ENCODE measurements around the gene SUMO3. TPM values are rescaled to one million over a fixed set of nuclear protein-coding genes. Genes with fewer than 3 reads are reported as not detected.
A peak's percentile ranks its signal among the peaks of the same experiment; 100 is the strongest.

Gene SUMO3
- total and polyA plus RNA-seq, 2 of the 13 experiments (the other 11 are each of a cell fraction or from before 2014, with no cell fraction given) = 51.4 to 92.4 TPM

GRCh38 chr21:44778499-44778911 is 39.4 kb downstream of the SUMO3 start (continued):
- TF ChIP-seq ARID4A (CRISPR knock-in tag; IDR thresholded peaks at IDR 0.05; ENCODE audit: borderline replicate concordance) (peak; percentile 30; the same call in 1 of the 2 replicates), RARA (CRISPR knock-in tag; IDR thresholded peaks at IDR 0.05) (peak; percentile 50; the same call in 1 of the 2 replicates), ZSCAN25 (CRISPR knock-in tag; IDR thresholded peaks at IDR 0.05) (0 out of 2 replicates have a peak, but pooled peaks have one; percentile 48), FOXK1 (CRISPR knock-in tag; IDR thresholded peaks at IDR 0.05; ENCODE audit: borderline replicate concordance, low read depth) (peak; percentile 71; the same call in 1 of the 2 replicates), ZNF670 (CRISPR knock-in tag; IDR thresholded peaks at IDR 0.05; ENCODE audit: borderline replicate concordance) (no peak), FOXO1 (CRISPR knock-in tag; IDR thresholded peaks at IDR 0.05) (peak; percentile 46; the same call in 1 of the 2 replicates), AHDC1 (CRISPR knock-in tag; IDR thresholded peaks at IDR 0.05; ENCODE audit: borderline replicate concordance) (peak; percentile 69; the same call in 1 of the 2 replicates), ATRX (CRISPR knock-in tag; IDR thresholded peaks at IDR 0.05; ENCODE audit: borderline replicate concordance) (no peak), CEBPG (CRISPR knock-in tag; IDR thresholded peaks at IDR 0.05) (peak; percentile 57; the same call in 1 of the 2 replicates), SYNCRIP (IDR thresholded peaks at IDR 0.05; ENCODE audit: insufficient read depth, low read depth, low read length) (no peak), ELF3 (CRISPR knock-in tag; IDR thresholded peaks at IDR 0.05) (peak; percentile 84), CREB1 (IDR thresholded peaks at IDR 0.05) (peak; percentile 52; the same call in 1 of the 2 replicates), CREB1 (CRISPR knock-in tag; IDR thresholded peaks at IDR 0.05) (no peak), NR2C2 (CRISPR knock-in tag; IDR thresholded peaks at IDR 0.05; ENCODE audit: borderline replicate concordance) (peak; percentile 59; the same call in 1 of the 2 replicates), ZNF569 (CRISPR knock-in tag; IDR thresholded peaks at IDR 0.05; ENCODE audit: borderline replicate concordance) (no peak), NR1H2 (CRISPR knock-in tag; IDR thresholded peaks at IDR 0.05; ENCODE audit: borderline replicate concordance, low read depth) (no peak), ZMYM3 (CRISPR knock-in tag; IDR thresholded peaks at IDR 0.05) (peak; percentile 50; the same call in 1 of the 2 replicates), SMC3 (IDR thresholded peaks at IDR 0.05; ENCODE audit: low read length) (peak; percentile 30; the same call in 1 of the 2 replicates), REPIN1 (CRISPR knock-in tag; IDR thresholded peaks at IDR 0.05; ENCODE audit: borderline replicate concordance, low read depth) (no peak), ZNF530 (CRISPR knock-in tag; IDR thresholded peaks at IDR 0.05; ENCODE audit: low read depth) (no peak), RCOR2 (CRISPR knock-in tag; IDR thresholded peaks at IDR 0.05) (0 out of 2 replicates have a peak, but pooled peaks have one; percentile 36)
